Right atrium auricular region (tissue), 2 donors: ENCODE data around the gene SAAL1. TPM values are rescaled to one million over a fixed set of nuclear protein-coding genes. Genes with fewer than 3 reads are reported as not detected.
A peak's percentile ranks its signal among the peaks of the same experiment; 100 is the strongest.

ENCODE experiments used
- DNase-seq: peaks from one replicate; pipeline ENCODE4 v3.0.0-alpha.2; 2019; ENCODE audit warnings: low spot score
- H3K27ac ChIP-seq, 2 donors: fragments of 200-600 bp; sonication (generic); 1 replicate in 1 of 2; 2 replicates in 1 of 2; pipeline ENCODE4 v1.5.1; 2016 to 2019
- H3K27me3 ChIP-seq, 2 donors: fragments of 200-600 bp; sonication (generic); one replicate each; pipeline versions ENCODE4 v1.5.1 to v1.6.0; 2017 to 2019
- H3K36me3 ChIP-seq: fragments of 200-600 bp; sonication (generic); one replicate; pipeline ENCODE4 v1.5.1; 2016
- H3K4me1 ChIP-seq, 2 donors: fragments of 200-600 bp; sonication (generic); one replicate each; pipeline versions ENCODE4 v1.5.1 to v1.6.0; 2017 to 2019
- H3K4me3 ChIP-seq, 2 donors: fragments of 200-600 bp; sonication (generic); 1 replicate in 1 of 2; 2 replicates in 1 of 2; pipeline ENCODE4 v1.5.1; 2017 to 2019; ENCODE audit warnings: mild to moderate bottlenecking in 1 of 2, moderate library complexity in 1 of 2
- H3K9me3 ChIP-seq, 2 donors: fragments of 200-600 bp; sonication (generic); one replicate each; pipeline ENCODE4 v1.5.1; 2019
- total RNA-seq, 2 donors: library from RNA; depleted of rRNA; stranded (reverse); fragments of >200 nt; gene quantifications; one replicate each; pipeline ENCODE4 v1.1.0, GENCODE V29; 2016
- TF ChIP-seq, protein P1 (sequence below), 2 donors: fragments of 200-600 bp; sonication (generic); IDR thresholded peaks; one replicate each; pipeline ENCODE4 v1.5.1; 2019; ENCODE audit warnings: antibody characterized with exemption in 2 of 2

The SAAL1 gene
- total RNA-seq, 2 donors from 2014 or later: 4.5 to 4.6 TPM

DNA sequence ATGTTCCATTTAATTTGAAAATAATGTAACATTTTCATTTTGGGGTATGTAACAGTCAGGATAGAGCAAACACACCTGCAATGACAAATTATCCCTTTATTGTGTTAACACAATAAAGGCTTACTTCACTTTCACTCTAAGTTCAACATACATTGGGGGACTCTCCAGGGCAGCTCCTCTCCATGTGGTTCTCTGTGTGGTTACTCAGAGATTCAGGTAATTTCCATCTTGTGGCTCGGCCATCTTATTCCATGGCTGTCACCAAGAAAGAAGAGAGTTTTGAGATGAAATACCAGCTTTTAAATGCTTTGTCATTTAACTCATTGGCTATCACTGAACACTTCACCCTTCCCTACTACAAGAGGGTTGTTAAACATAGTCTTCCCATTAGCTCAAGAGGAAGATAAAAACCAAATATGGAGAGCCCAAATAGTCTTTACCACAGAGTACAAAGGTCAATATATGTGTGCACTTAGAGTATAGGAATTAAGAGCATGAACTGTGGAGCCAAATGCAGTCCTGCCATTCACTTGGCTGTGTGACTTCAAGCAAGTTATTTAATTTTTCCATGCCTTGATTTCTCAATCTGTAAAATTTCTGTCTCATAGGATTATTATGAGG lies 49.2 kb downstream of the SAAL1 start:
- H3K27ac ChIP-seq: no peak overlapping the region
- TF ChIP-seq, protein P1, sequence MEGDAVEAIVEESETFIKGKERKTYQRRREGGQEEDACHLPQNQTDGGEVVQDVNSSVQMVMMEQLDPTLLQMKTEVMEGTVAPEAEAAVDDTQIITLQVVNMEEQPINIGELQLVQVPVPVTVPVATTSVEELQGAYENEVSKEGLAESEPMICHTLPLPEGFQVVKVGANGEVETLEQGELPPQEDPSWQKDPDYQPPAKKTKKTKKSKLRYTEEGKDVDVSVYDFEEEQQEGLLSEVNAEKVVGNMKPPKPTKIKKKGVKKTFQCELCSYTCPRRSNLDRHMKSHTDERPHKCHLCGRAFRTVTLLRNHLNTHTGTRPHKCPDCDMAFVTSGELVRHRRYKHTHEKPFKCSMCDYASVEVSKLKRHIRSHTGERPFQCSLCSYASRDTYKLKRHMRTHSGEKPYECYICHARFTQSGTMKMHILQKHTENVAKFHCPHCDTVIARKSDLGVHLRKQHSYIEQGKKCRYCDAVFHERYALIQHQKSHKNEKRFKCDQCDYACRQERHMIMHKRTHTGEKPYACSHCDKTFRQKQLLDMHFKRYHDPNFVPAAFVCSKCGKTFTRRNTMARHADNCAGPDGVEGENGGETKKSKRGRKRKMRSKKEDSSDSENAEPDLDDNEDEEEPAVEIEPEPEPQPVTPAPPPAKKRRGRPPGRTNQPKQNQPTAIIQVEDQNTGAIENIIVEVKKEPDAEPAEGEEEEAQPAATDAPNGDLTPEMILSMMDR (IDR thresholded peaks at IDR 0.05): no peak
- H3K27me3 ChIP-seq: no peaks in the 10 kb centered on the region
- DNase-seq: no peak
- H3K36me3 ChIP-seq: no peaks in the 10 kb centered on the region
- H3K4me1 ChIP-seq: no peaks in the 10 kb centered on the region
- H3K9me3 ChIP-seq: no peaks in the 10 kb centered on the region
- no peak overlapping the region for H3K4me3 ChIP-seq

GRCh38 chr11:18054511-18055103 lies 51.3 kb downstream of the SAAL1 start:
- Histone ChIP-seq H3K36me3 (no peaks in the 10 kb centered on the region), H3K4me1 (no peaks in the 10 kb centered on the region), H3K27me3 (no peaks in the 10 kb centered on the region), H3K27ac (no peak overlapping the region), H3K9me3 (no peaks in the 10 kb centered on the region), H3K4me3 (no peak overlapping the region)
- DNase-seq: no peak
- TF ChIP-seq, protein P1 (IDR thresholded peaks at IDR 0.05): no peak

DNA sequence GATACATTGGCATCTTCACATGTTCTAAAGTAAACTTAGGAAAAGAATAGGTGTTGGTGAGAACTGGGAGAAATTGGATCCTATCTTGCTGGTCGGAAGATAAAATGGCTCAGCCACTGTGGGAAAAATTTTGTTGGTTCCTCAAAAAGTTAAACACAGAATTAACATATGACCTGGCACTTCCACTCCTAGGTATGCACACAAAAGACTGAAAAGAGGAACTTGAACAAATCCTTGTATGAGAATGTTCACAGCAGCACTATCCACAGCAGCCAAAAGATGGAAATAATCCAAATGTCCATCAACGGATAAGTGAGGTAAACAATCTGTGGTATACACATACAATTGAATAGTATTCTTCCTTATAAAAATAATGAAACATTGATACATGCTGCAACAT lies 55.0 kb downstream of the SAAL1 start:
- Histone ChIP-seq H3K27ac (no peak overlapping the region), H3K9me3 (peaks cover 0 to 8% of the 10 kb centered on the region in 2 donors), H3K36me3 (no peaks in the 10 kb centered on the region), H3K27me3 (peaks cover 3 to 7% of the 10 kb centered on the region in 2 donors), H3K4me1 (peaks cover 0 to 10% of the 10 kb centered on the region in 2 donors), H3K4me3 (no peak overlapping the region)
- TF ChIP-seq, protein P1 (IDR thresholded peaks at IDR 0.05): no peak
- no peak for DNase-seq

- Histone ChIP-seq H3K27ac (no peak within 1 kb of the TSS), H3K27me3 (peaks cover 3 to 7% of the 10 kb centered on the region in 2 donors), H3K4me3 (peak within 1 kb of the TSS in 1 of 2 donors; percentile 21), H3K36me3 (no peaks in the 10 kb centered on the region), H3K9me3 (peaks cover 0 to 8% of the 10 kb centered on the region in 2 donors), H3K4me1 (peaks cover 0 to 10% of the 10 kb centered on the region in 2 donors)
- no peak for DNase-seq
- TF ChIP-seq, protein P1 (IDR thresholded peaks at IDR 0.05): no peak
Observed at GRCh38 chr11:18046116-18046777, 59.6 kb downstream of the SAAL1 start, which contains the start of gene TPH1. TSS of gene TPH1 (minus strand) at chr11:18046269. CDS start at chr11:18040762, 5,507 bp downstream.

DNA sequence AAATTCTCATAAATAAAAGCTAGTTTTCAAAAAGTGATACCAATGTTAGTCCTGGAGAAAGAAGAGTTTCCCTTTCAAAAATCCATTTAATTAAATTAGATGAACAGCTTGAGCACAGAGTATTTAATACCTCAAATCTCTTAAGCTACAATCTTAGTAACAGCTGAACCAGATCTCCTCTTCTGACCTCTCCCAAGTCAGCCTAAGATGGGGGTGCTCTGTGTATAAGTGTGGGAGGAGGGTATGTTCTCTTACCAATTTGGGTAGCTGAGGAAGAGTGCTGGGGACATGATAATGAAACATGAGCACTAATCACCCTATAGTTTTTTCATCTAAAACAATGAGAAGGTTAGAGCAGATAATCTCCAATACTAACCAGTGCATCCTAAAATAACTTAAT lies 69.4 kb downstream of the SAAL1 start:
- no peak for DNase-seq
- TF ChIP-seq, protein P1 (IDR thresholded peaks at IDR 0.05): no peak
- no peaks in the 10 kb centered on the region for H3K36me3 ChIP-seq
- no peak overlapping the region for H3K4me3 ChIP-seq
- H3K27me3 ChIP-seq: no peaks in the 10 kb centered on the region
- no peak overlapping the region for H3K27ac ChIP-seq
- H3K4me1 ChIP-seq: no peaks in the 10 kb centered on the region
- H3K9me3 ChIP-seq: no peaks in the 10 kb centered on the region

Other genes with a start within 250 kb of the SAAL1 start
- gene SERGEF, start 93.0 kb downstream of the SAAL1 start, total RNA-seq: 10 to 100 TPM; 18.1 to 27.6 TPM
- gene TPH1, start 59.8 kb downstream of the SAAL1 start, total RNA-seq: under 1 TPM in 1 of 2 donors, not detected in 1; 0.96 TPM
- not detected for gene MRGPRX3, start 26.5 kb upstream of the SAAL1 start, total RNA-seq
- gene MRGPRX4, start 66.8 kb upstream of the SAAL1 start, total RNA-seq: not detected
- not detected for gene SAA4, start 130.7 kb upstream of the SAAL1 start, total RNA-seq
- gene SAA2, start 142.6 kb upstream of the SAAL1 start, total RNA-seq: 1 to 10 TPM in 1 of 2 donors, not detected in 1; 1.4 TPM
- gene SAA1, start 160.2 kb upstream of the SAAL1 start, total RNA-seq: 1 to 10 TPM; 1.6 to 6.8 TPM
- 10 to 100 TPM; 10.5 to 12.8 TPM for gene HPS5, start 216.1 kb upstream of the SAAL1 start, total RNA-seq
- 10 to 100 TPM; 19.5 to 23.8 TPM for gene GTF2H1, start 216.5 kb upstream of the SAAL1 start, total RNA-seq